ENCODE results near the gene SPEN.
"Not testable (repeated sequence)": the region's sequence is repeated elsewhere in the genome, so short reads cannot be mapped to it uniquely, and the experiment has no call there.

The SPEN gene

GRCh38 chr1:15885269-15885668 lies 37.8 kb downstream of the SPEN start:
- TF ChIP-seq POLR2A (IDR thresholded peaks at IDR 0.05; ENCODE audit: low read length): no peak
- TF ChIP-seq GATA1 (IDR thresholded peaks at IDR 0.05; ENCODE audit: low read depth, low read length): no peak
- no peak for DNase-seq

- peak; percentile 42 for TF ChIP-seq POLR2A (IDR thresholded peaks at IDR 0.05; ENCODE audit: low read length)
- no peak for TF ChIP-seq GATA1 (IDR thresholded peaks at IDR 0.05; ENCODE audit: low read depth, low read length)
- peak; percentile 84 to 94 for DNase-seq
Observed at GRCh38 chr1:15885701-15886610, 38.4 kb downstream of the SPEN start.

- DNase-seq: no peak
- TF ChIP-seq POLR2A (IDR thresholded peaks at IDR 0.05; ENCODE audit: low read length): no peak
- TF ChIP-seq GATA1 (IDR thresholded peaks at IDR 0.05; ENCODE audit: low read depth, low read length): no peak
Observed at GRCh38 chr1:15886611-15887167, 39.2 kb downstream of the SPEN start.

GRCh38 chr1:15892857-15893599 lies 45.5 kb downstream of the SPEN start:
- peak; percentile 78 to 84 for DNase-seq

GRCh38 chr1:15895233-15895632 lies 47.7 kb downstream of the SPEN start:
- TF ChIP-seq GATA1 (IDR thresholded peaks at IDR 0.05; ENCODE audit: low read depth, low read length) (no peak), POLR2A (IDR thresholded peaks at IDR 0.05; ENCODE audit: low read length) (no peak)
- no peak for DNase-seq

GRCh38 chr1:15896841-15897610 lies 49.5 kb downstream of the SPEN start:
- DNase-seq: not testable (repeated sequence)

- DNase-seq: no peak
- TF ChIP-seq POLR2A (IDR thresholded peaks at IDR 0.05; ENCODE audit: low read length) (no peak), GATA1 (IDR thresholded peaks at IDR 0.05; ENCODE audit: low read depth, low read length) (no peak)
Observed at GRCh38 chr1:15899266-15899665, 51.8 kb downstream of the SPEN start.

GRCh38 chr1:15900662-15901279 lies 53.3 kb downstream of the SPEN start:
- no peak for TF ChIP-seq GATA1 (IDR thresholded peaks at IDR 0.05; ENCODE audit: low read depth, low read length)
- TF ChIP-seq POLR2A (IDR thresholded peaks at IDR 0.05; ENCODE audit: low read length): no peak

GRCh38 chr1:15902882-15903281 lies 55.4 kb downstream of the SPEN start:
- DNase-seq: peak in 1 of 2 experiments; percentile 17
- no peak for TF ChIP-seq GATA1 (IDR thresholded peaks at IDR 0.05; ENCODE audit: low read depth, low read length)
- no peak for TF ChIP-seq POLR2A (IDR thresholded peaks at IDR 0.05; ENCODE audit: low read length)

More at GRCh38 chr1:15900662-15901279, 53.3 kb downstream of the SPEN start:
- DNase-seq: no peak

GRCh38 chr1:15908597-15908996 lies 61.1 kb downstream of the SPEN start:
- TF ChIP-seq POLR2A (IDR thresholded peaks at IDR 0.05; ENCODE audit: low read length) (no peak), GATA1 (IDR thresholded peaks at IDR 0.05; ENCODE audit: low read depth, low read length) (no peak)
- no peak for DNase-seq

GRCh38 chr1:15911141-15911540 lies 63.6 kb downstream of the SPEN start:
- no peak for TF ChIP-seq GATA1 (IDR thresholded peaks at IDR 0.05; ENCODE audit: low read depth, low read length)
- no peak for TF ChIP-seq POLR2A (IDR thresholded peaks at IDR 0.05; ENCODE audit: low read length)

GRCh38 chr1:15911927-15912326 lies 64.4 kb downstream of the SPEN start:
- no peak for DNase-seq
- TF ChIP-seq POLR2A (IDR thresholded peaks at IDR 0.05; ENCODE audit: low read length) (no peak), GATA1 (IDR thresholded peaks at IDR 0.05; ENCODE audit: low read depth, low read length) (no peak)

More at GRCh38 chr1:15911141-15911540, 63.6 kb downstream of the SPEN start:
- DNase-seq: no peak

- DNase-seq: not testable (repeated sequence)
Observed at GRCh38 chr1:15913607-15914006, 66.1 kb downstream of the SPEN start.
